ENCODE results near the gene CLEC16A.

DNA sequence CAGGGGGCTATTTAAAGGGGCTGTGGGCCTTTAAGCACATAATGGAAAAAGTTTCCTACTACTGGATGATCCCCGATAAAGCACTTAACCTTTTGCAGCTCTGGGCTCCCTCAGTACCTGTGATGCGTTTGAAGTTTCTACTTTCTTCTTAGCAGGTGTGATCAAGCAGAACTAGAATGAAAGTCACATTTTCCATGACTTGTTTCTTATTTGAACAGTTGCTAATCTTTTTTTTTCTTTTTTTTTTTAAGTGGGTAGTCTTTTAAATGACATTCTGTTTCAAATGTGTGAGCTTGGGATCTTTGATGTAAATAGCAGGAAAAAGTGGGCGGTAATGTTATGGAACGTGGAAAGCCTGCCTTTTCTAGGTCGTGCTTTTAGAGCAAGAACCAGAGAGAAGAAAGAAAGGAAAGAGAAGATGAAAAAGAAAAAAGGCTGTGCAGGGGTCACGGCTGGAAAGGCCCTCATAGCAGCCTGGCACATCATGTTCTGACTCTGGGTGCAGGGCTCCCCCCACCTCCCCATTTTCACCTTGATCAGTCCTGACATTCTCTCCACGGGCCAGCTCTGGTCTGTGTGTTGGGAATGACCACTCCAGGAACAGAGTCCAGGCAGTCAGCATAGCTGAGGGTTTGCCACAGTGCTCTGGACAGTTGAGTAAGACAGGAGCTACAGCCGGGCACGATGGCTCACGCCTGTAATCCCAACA, 150.6 kb downstream of the CLEC16A start:
- TF ChIP-seq, protein P1, sequence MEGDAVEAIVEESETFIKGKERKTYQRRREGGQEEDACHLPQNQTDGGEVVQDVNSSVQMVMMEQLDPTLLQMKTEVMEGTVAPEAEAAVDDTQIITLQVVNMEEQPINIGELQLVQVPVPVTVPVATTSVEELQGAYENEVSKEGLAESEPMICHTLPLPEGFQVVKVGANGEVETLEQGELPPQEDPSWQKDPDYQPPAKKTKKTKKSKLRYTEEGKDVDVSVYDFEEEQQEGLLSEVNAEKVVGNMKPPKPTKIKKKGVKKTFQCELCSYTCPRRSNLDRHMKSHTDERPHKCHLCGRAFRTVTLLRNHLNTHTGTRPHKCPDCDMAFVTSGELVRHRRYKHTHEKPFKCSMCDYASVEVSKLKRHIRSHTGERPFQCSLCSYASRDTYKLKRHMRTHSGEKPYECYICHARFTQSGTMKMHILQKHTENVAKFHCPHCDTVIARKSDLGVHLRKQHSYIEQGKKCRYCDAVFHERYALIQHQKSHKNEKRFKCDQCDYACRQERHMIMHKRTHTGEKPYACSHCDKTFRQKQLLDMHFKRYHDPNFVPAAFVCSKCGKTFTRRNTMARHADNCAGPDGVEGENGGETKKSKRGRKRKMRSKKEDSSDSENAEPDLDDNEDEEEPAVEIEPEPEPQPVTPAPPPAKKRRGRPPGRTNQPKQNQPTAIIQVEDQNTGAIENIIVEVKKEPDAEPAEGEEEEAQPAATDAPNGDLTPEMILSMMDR (IDR thresholded peaks at IDR 0.05; ENCODE audit: low read depth, low read length, poor library complexity, severe bottlenecking), result no peak
- TF ChIP-seq EZH2phosphoT487 (IDR thresholded peaks at IDR 0.05; ENCODE audit: borderline replicate concordance, low read length), result no peak
